Transverse colon (tissue), 4 donors: ENCODE data around the gene INTS7. TPM values are rescaled to one million over a fixed set of nuclear protein-coding genes. Genes with fewer than 3 reads are reported as not detected.

Experiments
- DNase-seq: peaks from one replicate; pipeline ENCODE4 v3.0.0-alpha.2; 2019
- H3K27ac ChIP-seq, 4 donors: fragments of 200-600 bp; sonication (generic); 2 replicates each; pipeline ENCODE4 v1.5.1; 2016 to 2018; ENCODE audit warnings: inconsistent platforms in 4 of 4
- H3K27me3 ChIP-seq: fragments of 200-600 bp; sonication (generic); 2 replicates; pipeline ENCODE4 v1.5.1; 2017; ENCODE audit warnings: inconsistent platforms
- H3K36me3 ChIP-seq, 4 donors: fragments of 200-600 bp; sonication (generic); 2 replicates each; pipeline ENCODE4 v1.5.1; 2017 to 2019; ENCODE audit warnings: inconsistent platforms in 4 of 4
- H3K4me1 ChIP-seq, 4 donors: fragments of 200-600 bp; sonication (generic); 2 replicates each; pipeline ENCODE4 v1.5.1; 2017 to 2020; ENCODE audit warnings: inconsistent platforms in 4 of 4
- H3K4me3 ChIP-seq, 4 donors: fragments of 200-600 bp; sonication (generic); 1 replicate in 1 of 4; 2 replicates in 3 of 4; pipeline versions ENCODE4 v1.5.1 to v1.6.1; 2017 to 2019; ENCODE audit warnings: inconsistent platforms in 4 of 4
- H3K9me3 ChIP-seq, 2 donors: fragments of 200-600 bp; sonication (generic); 2 replicates each; pipeline ENCODE4 v1.5.1; 2017 to 2019; ENCODE audit warnings: inconsistent platforms in 2 of 2
- CTCF ChIP-seq, 5 experiments: fragments of 200-600 bp in 3 of 5; fragments of 450-650 bp in 2 of 5; sonication (generic) in 3 of 5; IDR thresholded peaks; 1 replicate in 2 of 5; 2 replicates in 3 of 5; pipeline ENCODE4 v1.5.1; 2016 to 2017; ENCODE audit warnings: antibody characterized with exemption in 5 of 5, inconsistent platforms in 3 of 5, mild to moderate bottlenecking in 2 of 5, moderate library complexity in 1 of 5
- EP300 ChIP-seq: sonication (generic); formaldehyde crosslinking; IDR thresholded peaks from one replicate; pipeline ENCODE4 v1.6.1; 2017; ENCODE audit warnings: antibody characterized with exemption, low read depth
- POLR2A ChIP-seq: fragments of 450-650 bp; IDR thresholded peaks from one replicate; pipeline ENCODE4 v1.6.1; 2016; ENCODE audit warnings: antibody characterized with exemption, mild to moderate bottlenecking, moderate library complexity
- POLR2AphosphoS5 ChIP-seq, 3 donors: sonication (generic); formaldehyde crosslinking; IDR thresholded peaks; one replicate each; pipeline ENCODE4 v1.6.1; 2016; ENCODE audit warnings: antibody characterized with exemption in 3 of 3
- WGBS, 2 donors: methylation state at CpG; one replicate each; pipeline ENCODE4 v1.1.5; 2018; ENCODE audit warnings: low coverage in 1 of 2; 5-methylcytosine and 5-hydroxymethylcytosine counted together
- in situ Hi-C, 4 donors: fragments of 200-750 bp; cut with MboI; loops; one replicate each; pipeline versions ENCODE4 v1.15.0 to v1.15.1; 2017; ENCODE audit warnings: low sequenced_read_pairs in 3 of 4, low pct_ligation_motif_present in 1 of 4, low pct_unique_long_range_greater_than_20kb in 1 of 4
- intact Hi-C: fragments of 100-400 bp; cut with DNase I; formaldehyde crosslinking; loops from one replicate; pipeline ENCODE4 v1.15.1; 2023; ENCODE audit warnings: low total_unique reads
- total RNA-seq, 4 donors: library from RNA; depleted of rRNA; stranded (reverse); fragments of >200 nt; gene quantifications; one replicate each; pipeline ENCODE4 v1.1.0, GENCODE V29; 2016

The INTS7 gene
- total RNA-seq, 4 donors from 2014 or later = 7.1 to 10.0 (median 9.5) TPM

DNA sequence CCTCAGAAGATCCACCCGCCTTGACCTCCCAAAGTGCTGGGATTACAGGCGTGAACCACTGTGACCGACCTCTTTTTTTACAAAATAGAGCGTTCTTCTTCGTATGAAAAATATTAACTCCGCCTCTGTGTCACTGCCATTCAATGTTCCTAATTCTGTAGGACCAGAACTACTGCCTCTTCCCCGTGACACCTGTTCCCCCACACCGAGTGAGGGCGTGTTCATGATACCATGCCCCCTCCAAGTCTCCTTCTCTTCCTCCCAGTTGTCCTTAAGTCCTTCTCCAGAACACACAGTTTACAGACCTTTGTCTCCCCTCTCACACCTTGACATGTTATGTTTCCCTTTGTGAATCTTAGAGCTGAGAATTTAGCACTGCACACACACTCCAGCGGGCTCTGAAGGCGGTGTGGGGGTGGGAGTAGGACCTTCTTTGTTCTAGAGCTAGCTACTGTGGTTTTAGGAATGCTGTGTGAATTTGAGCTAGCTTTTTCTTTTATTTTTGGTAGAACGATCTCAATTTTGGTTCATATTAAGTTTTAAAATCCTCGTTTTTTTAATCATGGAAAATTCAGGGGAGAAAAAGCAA lies 122.4 kb downstream of the INTS7 start:
- DNase-seq = no peak
- no peak overlapping the region for H3K4me3 ChIP-seq
- peaks cover 4 to 23% (median 13%) of the 10 kb centered on the region in 4 donors for H3K4me1 ChIP-seq
- in situ Hi-C loops = no loop called here
- H3K36me3 ChIP-seq = no peaks in the 10 kb centered on the region
- intact Hi-C loops = no loop called here
- H3K27me3 ChIP-seq = no peaks in the 10 kb centered on the region
- 87 to 90% methylated on average over 13 of the region's 13 CpGs for WGBS, 2 donors
- no peaks in the 10 kb centered on the region for H3K9me3 ChIP-seq
- H3K27ac ChIP-seq = no peak overlapping the region
- TF ChIP-seq EP300 (no peak), POLR2A (no peak), CTCF (IDR thresholded peaks at IDR 0.05) (no peak), POLR2AphosphoS5 (IDR thresholded peaks at IDR 0.05) (no peak)

DNA sequence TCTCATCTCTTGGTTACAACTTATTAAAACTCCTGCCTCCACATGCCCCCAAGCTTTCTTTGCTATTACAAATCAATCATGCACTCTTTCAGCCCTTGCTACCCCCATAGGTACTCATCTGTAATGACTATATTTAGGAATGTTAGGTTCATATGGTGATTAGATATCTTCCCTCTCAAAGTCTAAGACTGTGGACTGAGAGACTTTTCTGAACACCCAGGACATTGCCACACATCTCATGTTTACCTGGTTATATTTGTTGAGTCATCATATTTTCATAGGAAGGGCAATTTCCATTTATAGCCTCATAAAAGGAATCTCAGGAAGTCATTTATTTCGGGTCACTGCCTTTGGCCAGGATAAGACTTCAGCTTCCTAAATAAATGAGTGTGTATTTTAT lies 123.3 kb downstream of the INTS7 start:
- in situ Hi-C loops = no loop called here
- Histone ChIP-seq H3K27ac (peak overlapping the region in 2 of 4 donors; percentile 54 to 58), H3K4me3 (no peak overlapping the region), H3K4me1 (peaks cover 4 to 17% (median 10%) of the 10 kb centered on the region in 4 donors), H3K27me3 (no peaks in the 10 kb centered on the region), H3K36me3 (no peaks in the 10 kb centered on the region), H3K9me3 (no peaks in the 10 kb centered on the region)
- 28% methylated on average over 1 of the region's 1 CpG; no CpG with 5 or more reads in 1 of the 2 donors for WGBS, 2 donors
- intact Hi-C loops = no loop called here
- DNase-seq = no peak
- no peak for TF ChIP-seq CTCF (IDR thresholded peaks at IDR 0.05)
- TF ChIP-seq POLR2AphosphoS5 (IDR thresholded peaks at IDR 0.05) = peak in 1 of 3 donors; percentile 24

DNA sequence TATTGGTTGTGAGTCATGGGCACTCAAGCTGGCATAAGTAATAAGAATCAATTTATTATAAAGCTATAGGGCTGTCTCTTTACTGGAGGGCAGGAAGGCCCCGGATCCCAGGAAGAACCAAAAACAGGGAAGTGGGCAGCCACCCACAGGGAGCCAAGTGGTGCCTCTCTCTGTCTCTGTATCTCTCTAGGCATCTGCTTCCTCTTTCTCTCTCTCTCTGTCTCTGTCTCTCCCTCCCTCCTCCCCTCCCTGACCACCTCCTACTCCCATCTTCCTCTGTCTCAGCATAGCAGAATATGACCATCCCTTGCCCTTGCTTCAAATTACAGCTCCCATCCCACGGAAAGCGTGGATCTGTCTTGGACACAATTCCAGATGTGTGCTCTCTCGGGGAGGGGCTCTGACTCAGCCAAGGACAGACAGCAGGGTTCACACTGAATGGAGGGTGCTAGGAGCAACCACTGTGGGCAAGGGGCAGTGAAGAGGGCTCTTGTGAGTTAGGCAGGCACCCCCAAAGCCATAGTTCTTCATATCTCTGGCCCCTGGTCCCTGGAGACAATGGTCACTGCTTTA lies 124.4 kb downstream of the INTS7 start:
- in situ Hi-C loops (no loop called here), intact Hi-C loops (no loop called here)
- Histone ChIP-seq H3K27ac (no peak overlapping the region), H3K9me3 (no peaks in the 10 kb centered on the region), H3K4me1 (peaks cover 4 to 17% (median 10%) of the 10 kb centered on the region in 4 donors), H3K27me3 (no peaks in the 10 kb centered on the region), H3K36me3 (no peaks in the 10 kb centered on the region), H3K4me3 (no peak overlapping the region)
- no peak for DNase-seq
- 65 to 86% methylated on average over 1 to 4 of the region's 4 CpGs for WGBS, 2 donors
- TF ChIP-seq POLR2AphosphoS5 (IDR thresholded peaks at IDR 0.05) = no peak

- Histone ChIP-seq H3K4me3 (no peak overlapping the region), H3K36me3 (no peaks in the 10 kb centered on the region), H3K9me3 (no peaks in the 10 kb centered on the region), H3K27me3 (no peaks in the 10 kb centered on the region), H3K4me1 (peaks cover 4 to 17% (median 10%) of the 10 kb centered on the region in 4 donors), H3K27ac (no peak overlapping the region)
- in situ Hi-C loops = no loop called here
- intact Hi-C loops = no loop called here
- TF ChIP-seq EP300 (no peak), POLR2A (no peak), POLR2AphosphoS5 (IDR thresholded peaks at IDR 0.05) (no peak)
- 81 to 98% methylated on average over 5 to 7 of the region's 7 CpGs for WGBS, 2 donors
- peak; percentile 41 for DNase-seq
Measured at GRCh38 chr1:211910113-211910884, 125.1 kb downstream of the INTS7 start.

- TF ChIP-seq EP300 (no peak), CTCF (IDR thresholded peaks at IDR 0.05) (no peak), POLR2A (no peak), POLR2AphosphoS5 (IDR thresholded peaks at IDR 0.05) (no peak)
- Histone ChIP-seq H3K36me3 (no peaks in the 10 kb centered on the region), H3K4me1 (peaks cover 4 to 19% (median 11%) of the 10 kb centered on the region in 4 donors), H3K27me3 (no peaks in the 10 kb centered on the region), H3K9me3 (no peaks in the 10 kb centered on the region), H3K27ac (no peak overlapping the region), H3K4me3 (no peak overlapping the region)
- in situ Hi-C loops = no loop called here
- intact Hi-C loops = no loop called here
- DNase-seq = no peak
- WGBS, 2 donors = 82 to 100% methylated on average over 2 to 9 of the region's 9 CpGs
Measured at GRCh38 chr1:211909395-211909794, 126.0 kb downstream of the INTS7 start.
